ENCODE results near the gene BTG1. TPM values are rescaled to one million over a fixed set of nuclear protein-coding genes. Genes with fewer than 3 reads are reported as not detected.

The BTG1 gene
- total RNA-seq, 4 donors from 2014 or later = 57.8 to 101 (median 75.6) TPM

DNA sequence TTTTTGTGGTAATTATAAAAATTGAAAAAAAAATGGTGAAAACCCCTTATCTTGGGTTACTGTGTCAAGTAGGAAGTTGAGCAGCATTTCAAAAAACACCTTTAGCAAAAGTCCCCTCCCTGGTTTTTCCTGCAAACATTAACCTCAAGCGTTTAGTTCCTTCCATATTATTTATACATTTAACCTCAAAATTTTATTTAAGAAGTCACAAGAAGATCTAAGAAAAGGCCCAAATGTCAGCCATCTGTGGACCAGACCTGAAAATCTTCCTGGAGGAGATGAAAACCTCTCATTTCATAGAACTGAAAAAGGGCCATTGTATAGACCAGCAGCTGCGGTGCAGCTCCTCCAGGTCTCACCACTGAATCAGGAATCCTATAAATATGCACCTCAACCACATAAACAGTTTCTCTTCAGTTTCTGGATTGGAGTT, 40.4 kb upstream of the BTG1 start:
- TF ChIP-seq, protein P1, sequence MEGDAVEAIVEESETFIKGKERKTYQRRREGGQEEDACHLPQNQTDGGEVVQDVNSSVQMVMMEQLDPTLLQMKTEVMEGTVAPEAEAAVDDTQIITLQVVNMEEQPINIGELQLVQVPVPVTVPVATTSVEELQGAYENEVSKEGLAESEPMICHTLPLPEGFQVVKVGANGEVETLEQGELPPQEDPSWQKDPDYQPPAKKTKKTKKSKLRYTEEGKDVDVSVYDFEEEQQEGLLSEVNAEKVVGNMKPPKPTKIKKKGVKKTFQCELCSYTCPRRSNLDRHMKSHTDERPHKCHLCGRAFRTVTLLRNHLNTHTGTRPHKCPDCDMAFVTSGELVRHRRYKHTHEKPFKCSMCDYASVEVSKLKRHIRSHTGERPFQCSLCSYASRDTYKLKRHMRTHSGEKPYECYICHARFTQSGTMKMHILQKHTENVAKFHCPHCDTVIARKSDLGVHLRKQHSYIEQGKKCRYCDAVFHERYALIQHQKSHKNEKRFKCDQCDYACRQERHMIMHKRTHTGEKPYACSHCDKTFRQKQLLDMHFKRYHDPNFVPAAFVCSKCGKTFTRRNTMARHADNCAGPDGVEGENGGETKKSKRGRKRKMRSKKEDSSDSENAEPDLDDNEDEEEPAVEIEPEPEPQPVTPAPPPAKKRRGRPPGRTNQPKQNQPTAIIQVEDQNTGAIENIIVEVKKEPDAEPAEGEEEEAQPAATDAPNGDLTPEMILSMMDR (IDR thresholded peaks at IDR 0.05) = no peak
- ATAC-seq (ENCODE audit: low FRiP score) (no peak), DNase-seq (ENCODE audit: low spot score) (no peak)

DNA sequence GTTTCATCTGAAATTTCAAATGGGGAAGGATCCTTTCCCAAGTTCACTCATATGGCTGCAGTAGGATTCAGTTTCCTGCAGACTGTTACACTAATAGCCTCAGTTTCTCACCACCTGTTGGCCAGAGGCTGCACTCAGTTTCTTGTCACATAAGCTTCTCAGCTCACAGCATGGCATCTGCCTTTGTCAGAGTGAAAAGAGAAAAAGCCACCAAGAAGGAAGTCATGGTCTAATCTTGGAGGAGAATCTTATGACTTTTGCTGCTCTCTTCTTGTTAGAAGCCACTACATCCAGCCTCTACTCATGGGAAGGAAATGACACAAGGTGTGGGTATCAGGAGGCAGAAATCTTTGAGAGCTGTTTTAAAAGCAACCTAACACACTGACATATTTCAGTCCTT, 39.4 kb upstream of the BTG1 start:
- TF ChIP-seq, protein P1 (IDR thresholded peaks at IDR 0.05) = no peak
- DNase-seq (ENCODE audit: low spot score) (no peak), ATAC-seq (ENCODE audit: low FRiP score) (no peak)

DNA sequence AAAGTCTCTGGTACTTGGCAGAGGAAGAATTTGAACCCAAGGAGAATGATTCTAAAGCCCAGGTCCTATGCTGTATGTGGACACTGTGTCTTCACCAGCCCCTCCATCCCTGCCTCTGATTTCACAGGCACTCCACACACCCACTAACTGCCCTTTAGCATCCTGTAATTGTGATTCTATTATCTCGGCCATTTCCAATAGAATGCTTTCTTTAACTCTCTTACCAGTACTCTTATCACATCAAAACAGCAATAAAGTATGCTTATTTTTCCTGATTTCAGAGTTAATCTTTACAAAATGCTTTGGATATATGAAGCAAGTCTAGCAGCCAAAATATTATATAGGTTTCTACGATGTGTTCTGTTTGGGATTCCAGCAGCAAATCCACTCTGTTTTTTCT, 37.9 kb upstream of the BTG1 start:
- DNase-seq (ENCODE audit: low spot score) (no peak), ATAC-seq (ENCODE audit: low FRiP score) (no peak)
- TF ChIP-seq, protein P1 (IDR thresholded peaks at IDR 0.05) = no peak

DNA sequence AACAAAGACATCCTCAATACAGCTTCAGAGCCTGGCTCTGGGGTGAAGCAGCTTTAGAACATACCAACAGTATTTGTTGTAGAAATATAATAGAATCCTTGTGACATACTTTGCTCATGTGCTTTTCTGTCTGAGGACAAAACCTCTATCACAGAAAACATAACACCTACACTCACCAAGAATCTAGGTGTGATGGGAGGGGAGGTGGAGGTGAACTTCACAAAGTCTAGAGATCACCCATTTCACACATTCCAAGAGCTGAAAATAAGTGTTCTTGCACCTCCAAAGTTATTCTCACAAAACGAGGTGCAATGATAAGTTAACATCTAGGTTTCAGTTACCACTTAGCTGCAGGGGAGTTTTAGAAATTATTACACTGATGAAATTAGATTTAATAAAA, 32.7 kb upstream of the BTG1 start:
- no peak for ATAC-seq (ENCODE audit: low FRiP score)
- TF ChIP-seq, protein P1 (IDR thresholded peaks at IDR 0.05) = no peak
- no peak for DNase-seq (ENCODE audit: low spot score)

DNA sequence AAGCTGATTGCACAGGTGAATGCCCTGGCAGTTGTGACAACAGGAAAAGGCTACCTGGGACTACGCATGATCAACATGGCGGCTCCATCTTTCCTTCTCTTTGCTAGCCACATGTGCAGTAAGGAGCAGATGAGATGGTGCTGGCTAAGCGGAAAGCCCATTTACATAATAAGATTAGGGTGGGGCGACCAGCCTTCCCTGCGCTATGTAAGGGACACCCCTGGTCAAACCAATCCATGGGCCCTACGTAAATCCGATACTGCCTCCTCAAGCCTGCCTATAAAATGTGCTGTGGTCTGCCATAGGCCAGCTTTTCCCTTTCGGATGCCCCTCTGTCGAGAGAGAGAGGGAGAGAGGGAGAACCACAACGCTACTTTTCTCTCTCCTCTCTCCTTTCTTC, 31.0 kb upstream of the BTG1 start:
- TF ChIP-seq, protein P1 (IDR thresholded peaks at IDR 0.05) = no peak
- ATAC-seq (ENCODE audit: low FRiP score) = no peak
- DNase-seq (ENCODE audit: low spot score) = no peak

DNA sequence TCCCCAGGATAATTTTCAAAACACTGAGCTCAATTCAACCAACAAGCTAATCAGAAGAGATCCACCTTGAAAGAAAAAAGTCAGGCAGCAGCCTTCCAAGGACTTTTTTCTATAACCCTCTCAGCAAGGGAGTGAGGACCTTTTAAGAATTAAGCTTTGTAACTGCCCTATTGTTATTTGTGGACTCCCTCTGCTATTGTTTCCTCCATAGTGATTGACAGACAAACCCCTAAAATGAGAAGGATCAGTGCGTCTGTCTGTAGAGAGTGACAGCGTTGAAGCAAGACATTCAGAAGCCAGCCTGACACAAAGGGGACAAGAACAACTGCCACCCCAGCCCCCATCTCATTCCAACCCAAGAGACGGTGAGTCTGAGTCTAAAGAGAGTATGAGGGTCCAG, 30.3 kb upstream of the BTG1 start:
- DNase-seq (ENCODE audit: low spot score) (no peak), ATAC-seq (ENCODE audit: low FRiP score) (no peak)
- TF ChIP-seq, protein P1 (IDR thresholded peaks at IDR 0.05) = no peak

DNA sequence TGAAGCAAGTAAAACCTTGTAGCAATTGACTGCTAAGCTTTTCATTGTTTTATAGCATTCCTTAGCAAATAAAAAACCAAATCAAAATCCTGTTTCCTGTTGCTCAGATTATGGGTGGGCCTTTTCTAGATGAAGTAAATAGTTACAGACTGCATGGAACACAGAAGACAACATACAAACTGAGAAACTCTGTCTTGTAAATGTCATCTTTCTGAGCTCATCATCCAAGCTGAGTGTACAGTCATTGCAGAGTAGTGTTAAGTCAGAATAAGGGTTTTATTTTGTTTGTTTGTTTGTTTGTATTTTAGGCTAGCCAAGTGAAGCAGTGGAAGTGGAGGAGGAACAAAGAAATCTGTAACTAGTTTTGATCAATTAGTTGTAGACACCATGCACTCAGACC, 24.4 kb upstream of the BTG1 start:
- TF ChIP-seq, protein P1 (IDR thresholded peaks at IDR 0.05) = no peak
- ATAC-seq (ENCODE audit: low FRiP score) = no peak
- DNase-seq (ENCODE audit: low spot score) = no peak
